ENCODE results near the gene ASF1B. TPM values are rescaled to one million over a fixed set of nuclear protein-coding genes. Genes with fewer than 3 reads are reported as not detected.

The ASF1B gene
- total and polyA plus RNA-seq, 8 donors = 2.6 to 120 (median 7.0) TPM; not detected in 1

- TF ChIP-seq POLR2A (IDR thresholded peaks at IDR 0.05) (no peak), POLR2AphosphoS5 (IDR thresholded peaks at IDR 0.05) (no peak), EP300 (IDR thresholded peaks at IDR 0.05) (no peak), CTCF (IDR thresholded peaks at IDR 0.05) (no peak)
- H3K4me1 ChIP-seq = peaks cover 0 to 5% (median 3%) of the 10 kb centered on the region in 4 donors
- WGBS, 5 donors = 84 to 92% (median 89%) methylated on average over 13 to 19 of the region's 19 CpGs
- H3K9me3 ChIP-seq = no peaks in the 10 kb centered on the region
- intact Hi-C loops (cut with DNase I; ENCODE audit: low total_unique reads) = no loop called here
- H3K27ac ChIP-seq = no peak overlapping the region
- no peak overlapping the region for H3K4me3 ChIP-seq
- no peaks in the 10 kb centered on the region for H3K27me3 ChIP-seq
- H3K36me3 ChIP-seq = peaks cover 30 to 71% (median 65%) of the 10 kb centered on the region in 4 donors
- no peak for DNase-seq
These were observed 24.9 kb upstream of the ASF1B start for GRCh38 chr19:14161305-14161704.

GRCh38 chr19:14160017-14160703 is 23.8 kb upstream of the ASF1B start:
- H3K4me3 ChIP-seq = no peak overlapping the region
- 79 to 86% (median 85%) methylated on average over 20 to 25 of the region's 25 CpGs for WGBS, 5 donors
- H3K27ac ChIP-seq = no peak overlapping the region
- DNase-seq = peak in 1 of 2 donors; percentile 4
- no peaks in the 10 kb centered on the region for H3K4me1 ChIP-seq
- no peaks in the 10 kb centered on the region for H3K27me3 ChIP-seq
- TF ChIP-seq CTCF (IDR thresholded peaks at IDR 0.05) = no peak
- intact Hi-C loops (cut with DNase I; ENCODE audit: low total_unique reads) = no loop called here
- H3K9me3 ChIP-seq = no peaks in the 10 kb centered on the region
- peaks cover 39 to 82% (median 76%) of the 10 kb centered on the region in 4 donors for H3K36me3 ChIP-seq

GRCh38 chr19:14159059-14159458 is 22.7 kb upstream of the ASF1B start:
- intact Hi-C loops (cut with DNase I; ENCODE audit: low total_unique reads) = no loop called here
- Histone ChIP-seq H3K36me3 (peaks cover 42 to 93% (median 86%) of the 10 kb centered on the region in 4 donors), H3K27ac (no peak overlapping the region), H3K4me1 (no peaks in the 10 kb centered on the region), H3K9me3 (no peaks in the 10 kb centered on the region), H3K4me3 (no peak overlapping the region), H3K27me3 (no peaks in the 10 kb centered on the region)
- TF ChIP-seq EP300 (IDR thresholded peaks at IDR 0.05) (no peak), POLR2AphosphoS5 (IDR thresholded peaks at IDR 0.05) (no peak), POLR2A (IDR thresholded peaks at IDR 0.05) (no peak), CTCF (IDR thresholded peaks at IDR 0.05) (no peak)
- WGBS, 5 donors = 59 to 76% (median 73%) methylated on average over 7 to 12 of the region's 12 CpGs
- no peak for DNase-seq

- no peak for TF ChIP-seq EP300 (IDR thresholded peaks at IDR 0.05)
- Histone ChIP-seq H3K4me3 (no peak overlapping the region), H3K36me3 (peaks cover 42 to 96% (median 90%) of the 10 kb centered on the region in 4 donors), H3K27me3 (no peaks in the 10 kb centered on the region), H3K4me1 (no peaks in the 10 kb centered on the region), H3K9me3 (no peaks in the 10 kb centered on the region), H3K27ac (no peak overlapping the region)
- no peak for DNase-seq
- 89 to 92% (median 89%) methylated on average over 3 to 16 of the region's 16 CpGs for WGBS, 5 donors
- intact Hi-C loops (cut with DNase I; ENCODE audit: low total_unique reads) = no loop called here
These were observed 22.1 kb upstream of the ASF1B start for GRCh38 chr19:14158276-14159023.
